T-helper 2 cell (primary cell): ENCODE data around the gene DNM3.
"Not testable (repeated sequence)": the region's sequence is repeated elsewhere in the genome, so short reads cannot be mapped to it uniquely, and the experiment has no call there.

ENCODE experiments used
- DNase-seq, 5 experiments: peaks; one replicate each; pipeline versions ENCODE4 v3.0.0 to v3.0.0-alpha.2; 2012 to 2022
- total RNA-seq, 2 donors: gene quantifications; one replicate each; lab custom pipeline; 2026; lab: John Stamatoyannopoulos, UW

Gene DNM3
- total RNA-seq = 5.0 to 6.7 reads per million in 2 donors

- peak; percentile 50 to 80 (median 68) for DNase-seq
Measured at GRCh38 chr1:171841050-171841910, at the start of gene DNM3. DNM3 (plus strand) TSS chr1:171841498; CDS start chr1:171841657, 159 bp downstream.

- DNase-seq = no peak
Measured at GRCh38 chr1:171792656-171793369, 48.5 kb upstream of the DNM3 start.

GRCh38 chr1:171793636-171794035, 47.7 kb upstream of the DNM3 start:
- DNase-seq = no peak

- peak in 2 of 5 experiments; percentile 26 to 70 for DNase-seq
Measured at GRCh38 chr1:171794085-171794484, 47.2 kb upstream of the DNM3 start.

- DNase-seq = no peak
Measured at GRCh38 chr1:171796592-171796991, 44.7 kb upstream of the DNM3 start.

- DNase-seq = no peak
Measured at GRCh38 chr1:171798311-171798710, 43.0 kb upstream of the DNM3 start.

GRCh38 chr1:171798765-171799164, 42.5 kb upstream of the DNM3 start:
- no peak for DNase-seq

- no peak for DNase-seq
Measured at GRCh38 chr1:171799166-171799565, 42.1 kb upstream of the DNM3 start.

GRCh38 chr1:171799698-171800097, 41.6 kb upstream of the DNM3 start:
- DNase-seq = not testable (repeated sequence)

GRCh38 chr1:171800342-171800741, 41.0 kb upstream of the DNM3 start:
- no peak for DNase-seq

- no peak for DNase-seq
Measured at GRCh38 chr1:171800851-171801250, 40.4 kb upstream of the DNM3 start.

GRCh38 chr1:171801487-171801891, 39.8 kb upstream of the DNM3 start:
- DNase-seq = peak in 1 of 5 experiments; percentile 16

GRCh38 chr1:171802207-171802606, 39.1 kb upstream of the DNM3 start:
- DNase-seq = no peak

- DNase-seq = no peak
Measured at GRCh38 chr1:171803045-171803444, 38.3 kb upstream of the DNM3 start.

- no peak for DNase-seq
Measured at GRCh38 chr1:171803461-171804022, 37.8 kb upstream of the DNM3 start.

- no peak for DNase-seq
Measured at GRCh38 chr1:171805395-171806115, 35.7 kb upstream of the DNM3 start.

GRCh38 chr1:171807556-171807955, 33.7 kb upstream of the DNM3 start:
- DNase-seq = no peak

- no peak for DNase-seq
Measured at GRCh38 chr1:171809834-171810233, 31.5 kb upstream of the DNM3 start.

GRCh38 chr1:171811672-171812071, 29.6 kb upstream of the DNM3 start:
- no peak for DNase-seq

GRCh38 chr1:171814692-171815091, 26.6 kb upstream of the DNM3 start:
- DNase-seq = no peak

GRCh38 chr1:171816300-171816901, 24.9 kb upstream of the DNM3 start:
- no peak for DNase-seq
